Measurements from ENCODE around the gene ZBTB20.

- TF ChIP-seq POLR2A (IDR thresholded peaks at IDR 0.05; ENCODE audit: low read depth, low read length) (no peak), CTCF (IDR thresholded peaks at IDR 0.05 in 2 of 3, conservative IDR thresholded peaks at IDR 0.05 in 1 of 3; ENCODE audit: control insufficient read depth in 2 of 3, extremely low read depth in 1 of 3, insufficient read depth in 1 of 3, low read depth in 3 of 3, low read length in 3 of 3) (no peak), POLR2AphosphoS5 (IDR thresholded peaks at IDR 0.05; ENCODE audit: low read length) (no peak), TAF1 (IDR thresholded peaks at IDR 0.05; ENCODE audit: borderline replicate concordance, low read depth, low read length) (no peak)
Observed at GRCh38 chr3:114597012-114597411, 550.1 kb downstream of the ZBTB20 start.
